Measurements from ENCODE around the gene BCAP31. TPM values are rescaled to one million over a fixed set of nuclear protein-coding genes. Genes with fewer than 3 reads are reported as not detected.

Gene BCAP31
- total RNA-seq, 1 experiment from 2014 or later: 138 TPM

DNA sequence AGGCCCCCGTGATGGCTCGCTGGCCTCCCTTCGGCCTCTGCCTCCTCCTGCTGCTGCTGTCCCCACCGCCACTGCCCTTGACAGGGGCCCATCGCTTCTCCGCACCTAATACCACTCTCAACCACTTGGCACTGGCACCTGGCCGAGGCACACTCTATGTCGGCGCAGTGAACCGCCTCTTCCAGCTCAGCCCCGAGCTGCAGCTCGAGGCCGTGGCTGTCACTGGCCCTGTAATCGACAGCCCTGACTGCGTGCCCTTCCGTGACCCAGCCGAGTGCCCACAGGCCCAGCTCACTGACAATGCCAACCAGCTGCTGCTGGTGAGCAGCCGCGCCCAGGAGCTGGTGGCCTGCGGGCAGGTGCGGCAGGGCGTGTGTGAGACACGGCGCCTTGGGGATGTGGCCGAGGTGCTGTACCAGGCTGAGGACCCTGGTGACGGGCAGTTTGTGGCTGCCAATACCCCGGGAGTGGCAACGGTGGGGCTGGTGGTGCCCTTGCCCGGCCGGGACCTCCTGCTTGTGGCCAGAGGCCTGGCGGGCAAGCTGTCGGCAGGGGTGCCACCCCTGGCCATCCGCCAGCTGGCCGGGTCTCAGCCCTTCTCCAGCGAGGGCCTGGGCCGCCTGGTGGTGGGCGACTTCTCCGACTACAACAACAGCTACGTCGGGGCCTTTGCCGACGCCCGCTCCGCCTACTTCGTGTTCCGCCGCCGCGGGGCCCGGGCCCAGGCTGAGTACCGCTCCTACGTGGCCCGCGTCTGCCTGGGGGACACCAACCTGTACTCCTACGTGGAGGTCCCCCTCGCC, 42.9 kb upstream of the BCAP31 start:
- Histone ChIP-seq H4K8ac (replicated peaks; ENCODE audit: insufficient read length, low read depth, low read length) (no peak overlapping the region), H3K9ac (ENCODE audit: extremely low read depth, insufficient read length, low read length) (no peak overlapping the region), H3K23ac (ENCODE audit: insufficient read length, low read depth, low read length) (no peak overlapping the region), H3K79me2 (ENCODE audit: insufficient read depth, low read length) (no peaks in the 10 kb centered on the region), H2BK15ac (ENCODE audit: low read depth, low read length) (no peak overlapping the region), H3K56ac (ENCODE audit: insufficient read length, low read depth, low read length) (no peak overlapping the region), H2BK5ac (ENCODE audit: insufficient read length, low read length) (no peak overlapping the region), H3K4me2 (ENCODE audit: insufficient read depth, insufficient read length, low read length) (no peak overlapping the region), H2AFZ (ENCODE audit: low read length) (no peak overlapping the region), H2BK12ac (ENCODE audit: insufficient read length, low read depth, low read length) (no peak overlapping the region), H3K79me1 (ENCODE audit: insufficient read depth, low read depth, low read length, poor library complexity, severe bottlenecking) (no peaks in the 10 kb centered on the region), H3K4me1 (ENCODE audit: insufficient read depth, low read length) (no peaks in the 10 kb centered on the region), H4K91ac (ENCODE audit: insufficient read length, low read depth, low read length) (no peak overlapping the region), H3K23me2 (ENCODE audit: insufficient read length, low read depth, low read length, poor library complexity, severe bottlenecking) (no peaks in the 10 kb centered on the region), H3K27me3 (ENCODE audit: insufficient read depth, low read length) (no peaks in the 10 kb centered on the region), H3K27ac (ENCODE audit: insufficient read length, low read depth, low read length) (no peak overlapping the region), H4K20me1 (ENCODE audit: control insufficient read depth, insufficient read depth, insufficient read length) (no peaks in the 10 kb centered on the region), H4K5ac (ENCODE audit: insufficient read length, low read depth, low read length) (no peak overlapping the region), H2BK20ac (ENCODE audit: low read depth, low read length, poor library complexity, severe bottlenecking) (no peak overlapping the region), H2BK120ac (ENCODE audit: low read depth, low read length, poor library complexity, severe bottlenecking) (no peak overlapping the region), H3K18ac (ENCODE audit: insufficient read length, low read depth, low read length) (no peak overlapping the region), H3K9me3 (ENCODE audit: control insufficient read depth, low read depth, low read length) (no peaks in the 10 kb centered on the region), H3K14ac (ENCODE audit: insufficient read depth, low read length) (no peak overlapping the region), H3K4ac (ENCODE audit: low read depth, low read length) (no peak overlapping the region), H3T11ph (ENCODE audit: low read length) (no peak overlapping the region), H2AK5ac (ENCODE audit: insufficient read length, low read length) (no peak overlapping the region)
- peaks cover 4 to 6% of the 10 kb centered on the region in 2 experiments; a peak in 3 of 4 replicates for H3K4me1 Mint-ChIP-seq
- peaks cover 34 to 70% of the 10 kb centered on the region in 2 experiments for H3K9me3 Mint-ChIP-seq
- no peak overlapping the region for H3K4me3 Mint-ChIP-seq
- TF ChIP-seq, protein P1, sequence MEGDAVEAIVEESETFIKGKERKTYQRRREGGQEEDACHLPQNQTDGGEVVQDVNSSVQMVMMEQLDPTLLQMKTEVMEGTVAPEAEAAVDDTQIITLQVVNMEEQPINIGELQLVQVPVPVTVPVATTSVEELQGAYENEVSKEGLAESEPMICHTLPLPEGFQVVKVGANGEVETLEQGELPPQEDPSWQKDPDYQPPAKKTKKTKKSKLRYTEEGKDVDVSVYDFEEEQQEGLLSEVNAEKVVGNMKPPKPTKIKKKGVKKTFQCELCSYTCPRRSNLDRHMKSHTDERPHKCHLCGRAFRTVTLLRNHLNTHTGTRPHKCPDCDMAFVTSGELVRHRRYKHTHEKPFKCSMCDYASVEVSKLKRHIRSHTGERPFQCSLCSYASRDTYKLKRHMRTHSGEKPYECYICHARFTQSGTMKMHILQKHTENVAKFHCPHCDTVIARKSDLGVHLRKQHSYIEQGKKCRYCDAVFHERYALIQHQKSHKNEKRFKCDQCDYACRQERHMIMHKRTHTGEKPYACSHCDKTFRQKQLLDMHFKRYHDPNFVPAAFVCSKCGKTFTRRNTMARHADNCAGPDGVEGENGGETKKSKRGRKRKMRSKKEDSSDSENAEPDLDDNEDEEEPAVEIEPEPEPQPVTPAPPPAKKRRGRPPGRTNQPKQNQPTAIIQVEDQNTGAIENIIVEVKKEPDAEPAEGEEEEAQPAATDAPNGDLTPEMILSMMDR (conservative IDR thresholded peaks at IDR 0.05): no peak
- no CpG with 5 or more reads among the region's 56 CpGs for WGBS (ENCODE audit: extremely low coverage, insufficient read length, low lambda C conversion rate)
- H3K36me3 Mint-ChIP-seq (ENCODE audit: insufficient read depth in 1 of 3, low read depth in 3 of 3): peaks cover 0 to 3% (median 0%) of the 10 kb centered on the region in 3 experiments; a peak in 3 of 7 replicates
- DNase-seq: peak; percentile 39
- peak overlapping the region in 1 of 3 experiments; percentile 28; a peak in 1 of 7 replicates for H3K27ac Mint-ChIP-seq
- H3K27me3 Mint-ChIP-seq (ENCODE audit: low read depth): peaks cover 10% of the 10 kb centered on the region
